Measurements from ENCODE around the gene GPC6. TPM values are rescaled to one million over a fixed set of nuclear protein-coding genes. Genes with fewer than 3 reads are reported as not detected.

The GPC6 gene
- total RNA-seq, 2 experiments from 2014 or later, result not detected

DNA sequence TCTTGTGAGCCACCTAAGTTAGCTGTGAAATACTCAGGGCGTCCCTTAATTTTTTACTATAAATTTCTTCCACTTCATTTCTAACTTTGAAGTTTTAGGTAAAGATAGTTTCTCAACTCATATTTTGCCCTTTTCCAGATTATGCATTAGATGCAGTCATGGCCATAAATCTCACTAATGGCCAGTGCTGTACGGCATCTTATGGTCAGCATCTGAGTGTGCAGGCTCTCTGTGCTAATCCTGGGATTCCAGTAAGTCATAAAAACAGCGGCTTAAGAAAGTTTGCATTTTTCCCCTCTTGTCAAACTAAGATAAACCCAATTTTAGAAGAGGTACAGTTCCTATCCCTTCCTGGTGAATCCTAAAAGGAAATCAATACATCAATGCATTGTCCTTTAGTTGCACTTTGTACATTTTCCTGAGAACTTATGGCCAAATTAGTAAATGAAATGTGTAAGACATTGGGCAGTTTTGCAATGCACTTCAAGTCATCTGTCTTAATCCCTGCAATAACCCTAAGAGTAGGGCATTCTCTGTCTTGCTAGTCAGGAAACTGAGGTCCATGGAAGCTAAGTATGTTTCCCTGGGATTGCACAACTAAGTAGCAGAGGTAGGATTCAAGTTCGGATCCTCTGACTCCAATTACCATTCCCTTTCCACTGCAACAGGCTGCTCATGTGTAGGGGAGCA, 1106.7 kb downstream of the GPC6 start:
- no TSS peak for BruUV-seq (replicated peaks)
- TF ChIP-seq, protein P1, sequence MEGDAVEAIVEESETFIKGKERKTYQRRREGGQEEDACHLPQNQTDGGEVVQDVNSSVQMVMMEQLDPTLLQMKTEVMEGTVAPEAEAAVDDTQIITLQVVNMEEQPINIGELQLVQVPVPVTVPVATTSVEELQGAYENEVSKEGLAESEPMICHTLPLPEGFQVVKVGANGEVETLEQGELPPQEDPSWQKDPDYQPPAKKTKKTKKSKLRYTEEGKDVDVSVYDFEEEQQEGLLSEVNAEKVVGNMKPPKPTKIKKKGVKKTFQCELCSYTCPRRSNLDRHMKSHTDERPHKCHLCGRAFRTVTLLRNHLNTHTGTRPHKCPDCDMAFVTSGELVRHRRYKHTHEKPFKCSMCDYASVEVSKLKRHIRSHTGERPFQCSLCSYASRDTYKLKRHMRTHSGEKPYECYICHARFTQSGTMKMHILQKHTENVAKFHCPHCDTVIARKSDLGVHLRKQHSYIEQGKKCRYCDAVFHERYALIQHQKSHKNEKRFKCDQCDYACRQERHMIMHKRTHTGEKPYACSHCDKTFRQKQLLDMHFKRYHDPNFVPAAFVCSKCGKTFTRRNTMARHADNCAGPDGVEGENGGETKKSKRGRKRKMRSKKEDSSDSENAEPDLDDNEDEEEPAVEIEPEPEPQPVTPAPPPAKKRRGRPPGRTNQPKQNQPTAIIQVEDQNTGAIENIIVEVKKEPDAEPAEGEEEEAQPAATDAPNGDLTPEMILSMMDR (conservative IDR thresholded peaks at IDR 0.05; ENCODE audit: low read length), result no peak
- TF ChIP-seq EZH2phosphoT487 (IDR thresholded peaks at IDR 0.05; ENCODE audit: borderline replicate concordance, low read depth, low read length), result no peak
- Histone ChIP-seq H3K36me3 (ENCODE audit: insufficient read depth, low read length) (no peaks in the 10 kb centered on the region), H2AFZ (ENCODE audit: low read length) (no peak overlapping the region), H3K9me3 (ENCODE audit: low read length) (no peaks in the 10 kb centered on the region), H3K4me1 (ENCODE audit: insufficient read depth, low read length, poor library complexity, severe bottlenecking) (no peaks in the 10 kb centered on the region), H3K4me3 (ENCODE audit: low read depth, low read length, poor library complexity, severe bottlenecking) (no peak overlapping the region), H3K79me2 (ENCODE audit: insufficient read depth, low read depth, low read length) (no peaks in the 10 kb centered on the region), H3K4me2 (ENCODE audit: low read length) (no peak overlapping the region), H3K9me2 (ENCODE audit: insufficient read depth, low read length) (no peaks in the 10 kb centered on the region), H3K27ac (ENCODE audit: low read depth, low read length, poor library complexity, severe bottlenecking) (no peak overlapping the region), H4K20me1 (ENCODE audit: insufficient read depth, low read length) (no peaks in the 10 kb centered on the region)
- ChIA-PET POLR2A (no interaction called here), CTCF (ENCODE audit: unreplicated experiment) (no interaction called here)
- intact Hi-C loops (cut with micrococcal nuclease; ENCODE audit: unreplicated experiment), result no loop called here
- DNase-seq (ENCODE audit: low spot score), result no peak

DNA sequence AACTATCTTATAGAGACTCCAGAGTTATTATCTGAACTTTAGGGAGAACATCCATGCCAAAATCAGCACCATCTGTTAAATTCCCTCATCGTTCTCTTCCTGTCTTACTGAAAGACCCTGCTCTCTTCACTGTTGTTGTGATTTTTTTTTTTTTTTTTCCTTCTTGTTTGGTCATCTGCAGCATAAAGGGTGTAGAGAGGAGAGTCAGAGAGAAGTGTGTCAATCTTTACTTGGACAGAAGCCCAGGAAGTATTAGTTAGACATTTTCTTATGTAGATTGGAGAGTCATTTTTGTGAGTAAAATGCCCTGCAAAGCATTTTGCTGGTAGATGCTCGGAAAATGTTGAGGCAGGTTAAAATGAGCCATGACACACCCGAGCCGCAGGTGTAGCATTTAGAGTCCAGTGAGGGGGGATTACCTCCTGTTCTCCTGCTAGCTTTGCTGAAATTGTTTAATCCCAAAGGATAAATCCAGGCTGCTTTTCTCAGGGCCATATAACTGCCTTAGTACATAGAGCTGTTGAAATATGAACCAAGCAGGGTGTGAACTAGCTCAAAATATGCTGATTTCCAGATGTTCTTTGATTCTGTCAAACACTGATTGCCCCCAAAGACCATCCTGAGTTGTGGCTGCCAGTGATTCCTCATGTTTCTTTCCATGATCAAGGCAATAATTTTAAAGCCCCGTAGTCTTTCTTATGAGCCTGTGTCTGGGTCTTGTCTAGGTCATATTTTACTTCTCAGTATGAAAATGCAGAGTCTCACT, 1109.3 kb downstream of the GPC6 start:
- Histone ChIP-seq H3K27ac (ENCODE audit: low read depth, low read length, poor library complexity, severe bottlenecking) (no peak overlapping the region), H3K9me2 (ENCODE audit: insufficient read depth, low read length) (no peaks in the 10 kb centered on the region), H3K79me2 (ENCODE audit: insufficient read depth, low read depth, low read length) (no peaks in the 10 kb centered on the region), H3K4me1 (ENCODE audit: insufficient read depth, low read length, poor library complexity, severe bottlenecking) (no peaks in the 10 kb centered on the region), H3K4me3 (ENCODE audit: low read depth, low read length, poor library complexity, severe bottlenecking) (no peak overlapping the region), H4K20me1 (ENCODE audit: insufficient read depth, low read length) (no peaks in the 10 kb centered on the region), H2AFZ (ENCODE audit: low read length) (no peak overlapping the region), H3K4me2 (ENCODE audit: low read length) (no peak overlapping the region), H3K36me3 (ENCODE audit: insufficient read depth, low read length) (no peaks in the 10 kb centered on the region), H3K9me3 (ENCODE audit: low read length) (no peaks in the 10 kb centered on the region)
- BruUV-seq (replicated peaks), result no TSS peak
- no peak for DNase-seq (ENCODE audit: low spot score)
- TF ChIP-seq, protein P1 (conservative IDR thresholded peaks at IDR 0.05; ENCODE audit: low read length), result no peak
- TF ChIP-seq EZH2phosphoT487 (IDR thresholded peaks at IDR 0.05; ENCODE audit: borderline replicate concordance, low read depth, low read length), result no peak
- intact Hi-C loops (cut with micrococcal nuclease; ENCODE audit: unreplicated experiment), result no loop called here
- ChIA-PET CTCF (ENCODE audit: unreplicated experiment) (no interaction called here), POLR2A (no interaction called here)

All from OCI-LY7 (cell line).